Left kidney (tissue), 2 donors: ENCODE results near the gene APOBEC3B. TPM values are rescaled to one million over a fixed set of nuclear protein-coding genes. Genes with fewer than 3 reads are reported as not detected.
"Not testable (repeated sequence)": the region's sequence is repeated elsewhere in the genome, so short reads cannot be mapped to it uniquely, and the experiment has no call there.

Experiments used
- DNase-seq: peaks from one replicate; pipeline ENCODE4 v3.0.0-alpha.2; 2013
- polyA plus RNA-seq: library from polyadenylated mRNA; unstranded; fragments of 120-200 nt; gene quantifications from one replicate; pipeline ENCODE4 v1.2.1, GENCODE V29; 2013; ENCODE audit not compliant: insufficient read length

Gene APOBEC3B
- polyA plus RNA-seq, 1 donor = 4.4 TPM

DNA sequence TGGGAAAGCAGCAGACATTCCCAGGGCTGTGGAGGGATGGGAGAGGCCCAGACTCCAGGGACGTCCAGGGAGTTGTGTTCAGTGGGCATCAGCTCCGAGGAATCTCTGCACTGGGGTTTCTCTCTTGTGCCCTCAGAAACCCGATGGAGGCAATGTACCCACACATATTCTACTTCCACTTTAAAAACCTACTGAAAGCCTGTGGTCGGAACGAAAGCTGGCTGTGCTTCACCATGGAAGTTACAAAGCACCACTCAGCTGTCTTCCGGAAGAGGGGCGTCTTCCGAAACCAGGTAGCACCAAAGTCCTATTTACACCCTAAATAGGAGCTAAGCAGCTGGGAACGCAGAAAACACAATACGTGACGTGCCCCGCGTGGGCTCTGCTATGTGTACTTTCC is 47.1 kb downstream of the APOBEC3B start:
- DNase-seq = no peak

GRCh38 chr22:39030705-39031104 is 48.6 kb downstream of the APOBEC3B start:
- DNase-seq = no peak

DNA sequence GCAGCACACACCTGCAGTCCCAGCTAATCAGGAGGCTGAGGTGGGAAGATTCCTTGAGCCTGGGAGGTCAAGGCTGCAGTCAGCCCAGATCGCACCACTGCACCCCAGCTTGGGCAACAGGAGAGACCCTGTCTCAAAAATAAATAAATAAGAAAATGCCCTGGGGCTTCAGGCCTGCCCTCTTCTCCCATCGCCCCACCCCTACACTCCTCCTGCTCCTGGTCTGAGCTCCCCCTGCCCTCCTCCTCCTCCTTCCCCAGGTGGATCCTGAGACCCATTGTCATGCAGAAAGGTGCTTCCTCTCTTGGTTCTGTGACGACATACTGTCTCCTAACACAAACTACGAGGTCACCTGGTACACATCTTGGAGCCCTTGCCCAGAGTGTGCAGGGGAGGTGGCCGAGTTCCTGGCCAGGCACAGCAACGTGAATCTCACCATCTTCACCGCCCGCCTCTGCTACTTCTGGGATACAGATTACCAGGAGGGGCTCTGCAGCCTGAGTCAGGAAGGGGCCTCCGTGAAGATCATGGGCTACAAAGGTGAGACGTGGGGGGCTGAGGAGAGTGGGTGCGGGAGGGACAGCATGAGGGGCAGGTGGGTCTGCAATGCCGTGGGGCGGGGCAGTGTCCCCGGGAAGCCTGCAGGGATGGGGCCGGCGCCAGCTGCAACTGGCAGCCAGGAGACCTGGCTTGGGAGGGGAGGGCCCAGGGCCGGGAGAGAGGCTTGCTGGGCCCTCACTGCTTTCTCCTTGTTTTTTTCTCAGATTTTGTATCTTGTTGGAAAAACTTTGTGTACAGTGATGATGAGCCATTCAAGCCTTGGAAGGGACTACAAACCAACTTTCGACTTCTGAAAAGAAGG is 49.5 kb downstream of the APOBEC3B start:
- not testable (repeated sequence) for DNase-seq

DNA sequence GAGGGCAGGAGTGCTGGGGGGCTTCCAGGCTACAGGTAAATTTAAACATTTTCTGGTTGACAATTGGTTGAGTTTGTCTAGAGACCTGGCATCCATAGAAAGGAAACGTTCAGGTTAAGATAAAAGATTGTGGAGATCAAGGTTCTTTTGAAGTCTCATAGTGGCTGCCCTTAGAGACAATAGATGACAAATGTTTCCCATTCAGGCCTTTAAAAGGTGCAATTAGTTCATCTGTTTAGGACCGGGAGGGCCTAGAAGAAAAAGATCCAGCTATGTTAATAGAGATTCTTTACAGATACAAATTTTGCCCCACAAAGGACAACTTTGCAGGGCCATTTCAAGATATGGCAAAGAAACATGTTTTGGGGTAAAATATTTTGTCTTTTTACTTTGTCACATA is 54.9 kb downstream of the APOBEC3B start:
- not testable (repeated sequence) for DNase-seq

GRCh38 chr22:39039306-39040126 is 57.4 kb downstream of the APOBEC3B start:
- DNase-seq = no peak

DNA sequence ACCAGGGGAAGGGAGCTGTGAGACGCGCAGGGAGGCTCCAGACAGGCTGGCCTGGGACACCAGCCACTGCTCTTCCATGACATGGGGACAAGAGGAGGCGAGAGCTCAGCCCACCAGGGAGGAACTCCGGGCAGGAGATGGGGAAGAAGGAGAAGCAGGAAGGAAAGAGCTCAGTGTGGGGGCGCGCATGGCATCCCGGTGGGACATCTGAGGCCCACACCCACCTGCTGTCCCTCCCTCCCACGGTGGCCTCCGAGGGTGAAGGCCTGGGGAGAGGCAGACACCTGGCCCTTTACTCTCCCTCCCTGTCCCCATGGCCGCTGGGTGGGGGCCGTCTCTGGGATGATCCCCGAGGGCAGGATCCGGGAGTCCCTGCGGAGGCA is 58.0 kb downstream of the APOBEC3B start:
- not testable (repeated sequence) for DNase-seq

DNA sequence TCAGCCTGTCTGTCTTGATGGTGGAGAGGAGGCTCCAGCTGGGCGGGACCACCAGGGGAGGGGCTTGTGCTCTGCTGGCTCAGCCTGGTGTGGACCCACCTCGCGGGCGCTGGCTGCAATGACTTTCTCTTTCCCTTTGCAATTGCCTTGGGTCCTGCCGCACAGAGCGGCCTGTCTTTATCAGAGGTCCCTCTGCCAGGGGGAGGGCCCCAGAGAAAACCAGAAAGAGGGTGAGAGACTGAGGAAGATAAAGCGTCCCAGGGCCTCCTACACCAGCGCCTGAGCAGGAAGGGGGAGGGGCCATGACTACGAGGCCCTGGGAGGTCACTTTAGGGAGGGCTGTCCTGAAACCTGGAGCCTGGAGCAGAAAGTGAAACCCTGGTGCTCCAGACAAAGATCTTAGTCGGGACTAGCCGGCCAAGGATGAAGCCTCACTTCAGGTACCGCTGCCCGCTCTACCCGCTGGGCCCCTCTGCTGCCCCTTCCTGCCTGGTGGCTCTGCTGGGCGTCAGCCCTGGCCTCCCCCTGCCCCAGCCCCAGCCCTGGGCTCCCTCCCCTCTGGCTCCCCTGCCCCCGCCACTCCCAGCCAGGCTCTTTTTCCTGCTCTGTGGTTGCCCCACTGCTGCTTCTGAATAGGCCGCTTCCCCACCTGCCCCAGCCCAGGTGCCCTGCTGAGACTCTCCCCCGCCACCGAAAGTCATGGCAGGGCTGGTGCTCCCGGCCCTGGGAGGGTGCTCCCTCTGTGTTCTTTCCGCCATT is 58.6 kb downstream of the APOBEC3B start, which contains the start of gene APOBEC3F:
Gene APOBEC3F (plus strand): TSS at position 327 of the 759 bp plus-strand sequence. CDS start 97 bp downstream, at position 424.
- peak; percentile 41 for DNase-seq

DNA sequence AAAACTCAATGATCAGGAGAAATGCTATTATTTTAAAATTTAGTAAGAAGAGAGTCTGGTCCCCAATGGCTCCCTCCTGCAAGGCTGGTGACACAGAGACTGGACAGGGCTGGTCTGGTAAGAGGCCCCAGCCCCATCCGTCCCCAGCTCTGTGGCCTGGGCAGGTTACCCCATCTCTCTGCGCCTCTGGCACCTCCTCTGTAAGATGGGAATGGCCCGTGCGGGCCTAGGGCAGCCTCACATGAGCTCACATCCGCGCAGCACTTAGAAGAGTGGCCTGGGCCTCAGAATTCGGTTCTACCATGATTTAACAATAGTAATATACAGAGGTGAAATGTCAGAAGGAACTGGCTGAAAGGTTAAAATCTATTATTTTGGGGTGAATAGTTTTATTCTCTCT is 59.8 kb downstream of the APOBEC3B start:
- no peak for DNase-seq

Other genes starting within 250 kb of the APOBEC3B start
- gene SUN2, start 226.3 kb upstream of the APOBEC3B start, polyA plus RNA-seq = 60.7 TPM
- 30.2 TPM for gene DNAL4, start 188.2 kb upstream of the APOBEC3B start, polyA plus RNA-seq
- 4.2 TPM for gene NPTXR, start 138.3 kb upstream of the APOBEC3B start, polyA plus RNA-seq
- gene CBX6, start 110.1 kb upstream of the APOBEC3B start, polyA plus RNA-seq = 35.9 TPM
- gene APOBEC3A, start 24.7 kb upstream of the APOBEC3B start, polyA plus RNA-seq = 0.13 TPM
- gene APOBEC3C, start 31.9 kb downstream of the APOBEC3B start, polyA plus RNA-seq = 8.9 TPM
- 1.3 TPM for gene APOBEC3D, start 38.8 kb downstream of the APOBEC3B start, polyA plus RNA-seq
- gene APOBEC3F, start 58.5 kb downstream of the APOBEC3B start, polyA plus RNA-seq = 8.5 TPM
- gene APOBEC3G, start 94.9 kb downstream of the APOBEC3B start, polyA plus RNA-seq = 5.2 TPM
- gene APOBEC3H, start 114.9 kb downstream of the APOBEC3B start, polyA plus RNA-seq = 0.23 TPM
- 9.1 TPM for gene CBX7, start 170.3 kb downstream of the APOBEC3B start, polyA plus RNA-seq